ENCODE data around the gene BCAS1. TPM values are rescaled to one million over a fixed set of nuclear protein-coding genes. Genes with fewer than 3 reads are reported as not detected.

BCAS1 gene
- total RNA-seq, 5 donors from 2014 or later (not counting 1 experiment from before 2014, with no cell fraction given), result 0.26 to 0.76 (median 0.51) TPM; not detected in 1

DNA sequence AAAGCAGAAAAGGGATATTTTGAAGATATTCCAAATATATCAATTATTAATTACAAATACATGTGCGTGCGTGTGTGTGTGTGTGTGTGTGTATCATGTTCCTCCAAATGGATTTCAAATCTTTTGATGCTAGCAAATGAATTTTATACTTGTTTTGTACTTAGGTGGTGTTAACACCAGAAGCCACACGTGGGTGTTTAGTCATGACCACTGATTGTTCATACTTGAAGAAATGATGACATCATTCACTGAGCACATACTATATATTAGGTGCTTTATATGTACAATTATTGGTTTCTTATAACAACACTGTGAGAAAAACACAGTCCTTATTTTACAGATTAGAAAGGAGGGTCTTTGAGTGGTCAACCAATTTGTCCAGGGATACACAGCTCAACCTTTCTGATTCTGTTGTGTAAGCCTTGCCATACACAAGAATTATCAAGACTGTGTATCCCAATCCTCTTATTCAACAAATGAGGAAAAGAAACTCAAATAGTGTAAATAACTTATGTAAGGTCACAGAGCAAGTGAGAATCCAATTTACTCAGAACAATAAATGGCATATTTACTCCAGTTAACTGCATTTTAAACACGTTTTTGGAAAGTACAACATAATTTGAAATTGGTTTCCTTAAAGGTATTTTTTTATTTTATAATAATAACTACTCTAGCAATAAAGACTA is 88.5 kb downstream of the BCAS1 start:
- peaks cover under 1 to 1% (median under 1%) of the 10 kb centered on the region in 3 donors for H3K9me3 Mint-ChIP-seq
- ChIA-PET POLR2A (no interaction called here), CTCF (interaction anchor here in 1 of 2 donors (0.6 kb wide), 1 partner anchor 938 kb away, joined by 3 read pairs; no protein-coding TSS in a partner anchor)
- ATAC-seq (replicated peaks in 1 of 4), result no peak
- no peak overlapping the region for H3K27ac Mint-ChIP-seq
- H3K36me3 ChIP-seq (ENCODE audit: control insufficient read depth in 2 of 2, extremely low read depth in 1 of 2, insufficient read depth in 1 of 2, low read length in 1 of 2), result no peaks in the 10 kb centered on the region
- no peaks in the 10 kb centered on the region for H3K9me3 ChIP-seq
- H3K4me1 Mint-ChIP-seq, result no peaks in the 10 kb centered on the region
- no peak overlapping the region for H3K27ac ChIP-seq (ENCODE audit: low read length)
- no peak overlapping the region for H3K4me3 ChIP-seq (ENCODE audit: control insufficient read depth in 1 of 2, extremely low read depth in 1 of 2, low read length in 1 of 2)
- H3K27me3 Mint-ChIP-seq, result peaks cover 12 to 20% of the 10 kb centered on the region in 2 donors
- H3K36me3 Mint-ChIP-seq, result no peaks in the 10 kb centered on the region
- peaks cover 0 to 3% of the 10 kb centered on the region in 2 experiments for H3K27me3 ChIP-seq (replicated peaks in 1 of 2; ENCODE audit: control insufficient read depth in 2 of 2, extremely low read depth in 1 of 2, insufficient read depth in 2 of 2, low read length in 1 of 2)
- H3K4me3 Mint-ChIP-seq, result no peak overlapping the region
- WGBS (ENCODE audit: insufficient coverage), result no CpG with 5 or more reads among the region's 4 CpGs
- DNase-seq, result no peak
- H3K4me1 ChIP-seq (ENCODE audit: control insufficient read depth in 1 of 2, extremely low read depth in 1 of 2, insufficient read depth in 2 of 2, low read length in 2 of 2), result no peaks in the 10 kb centered on the region

GRCh38 chr20:53981130-53981529 is 89.3 kb downstream of the BCAS1 start:
- peaks cover 0 to 3% of the 10 kb centered on the region in 2 experiments for H3K27me3 ChIP-seq (replicated peaks in 1 of 2; ENCODE audit: control insufficient read depth in 2 of 2, extremely low read depth in 1 of 2, insufficient read depth in 2 of 2, low read length in 1 of 2)
- Mint-ChIP-seq H3K27me3 (peaks cover 10 to 20% of the 10 kb centered on the region in 2 donors), H3K9me3 (peaks cover 3 to 8% (median 4%) of the 10 kb centered on the region in 3 donors), H3K27ac (no peak overlapping the region), H3K4me1 (no peaks in the 10 kb centered on the region), H3K4me3 (no peak overlapping the region), H3K36me3 (no peaks in the 10 kb centered on the region)
- CTCF ChIA-PET, result no interaction called here
- H3K9me3 ChIP-seq, result no peaks in the 10 kb centered on the region
- no peak overlapping the region for H3K27ac ChIP-seq (ENCODE audit: low read length)
- WGBS (ENCODE audit: insufficient coverage), result 95% methylated on average over 5 of the region's 5 CpGs
- DNase-seq (no peak), ATAC-seq (replicated peaks in 1 of 4) (no peak)
- POLR2A ChIA-PET, result no interaction called here
- H3K4me3 ChIP-seq (ENCODE audit: control insufficient read depth in 1 of 2, extremely low read depth in 1 of 2, low read length in 1 of 2), result no peak overlapping the region
- no peaks in the 10 kb centered on the region for H3K36me3 ChIP-seq (ENCODE audit: control insufficient read depth in 2 of 2, extremely low read depth in 1 of 2, insufficient read depth in 1 of 2, low read length in 1 of 2)
- no peaks in the 10 kb centered on the region for H3K4me1 ChIP-seq (ENCODE audit: control insufficient read depth in 1 of 2, extremely low read depth in 1 of 2, insufficient read depth in 2 of 2, low read length in 2 of 2)

DNA sequence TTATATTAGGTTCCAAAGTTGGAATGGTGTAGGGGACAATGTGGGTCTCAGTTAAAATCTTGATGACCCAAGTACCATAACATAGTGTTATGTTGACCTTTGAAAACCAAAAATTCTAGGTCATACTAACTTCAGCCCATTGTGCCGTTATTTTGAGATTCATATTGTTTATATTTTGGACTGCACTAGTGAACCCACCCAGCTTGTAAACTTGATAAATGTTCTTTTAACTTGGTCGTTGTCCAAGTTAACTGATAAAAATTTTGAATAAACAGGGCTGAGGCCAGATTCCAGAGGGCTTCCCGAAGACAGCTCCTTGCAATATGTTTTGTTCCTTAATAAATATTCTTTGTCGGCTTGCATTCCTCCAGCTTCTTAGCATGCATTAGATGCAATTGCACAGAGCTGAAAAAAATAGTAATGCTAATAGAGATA is 90.3 kb downstream of the BCAS1 start:
- no peak overlapping the region for H3K27ac Mint-ChIP-seq
- WGBS (ENCODE audit: insufficient coverage), result 70% methylated on average over 3 of the region's 4 CpGs
- ChIA-PET CTCF (no interaction called here), POLR2A (no interaction called here)
- H3K9me3 Mint-ChIP-seq, result peaks cover 3 to 8% (median 4%) of the 10 kb centered on the region in 3 donors
- peaks cover 0 to under 1% of the 10 kb centered on the region in 2 experiments for H3K27me3 ChIP-seq (replicated peaks in 1 of 2; ENCODE audit: control insufficient read depth in 2 of 2, extremely low read depth in 1 of 2, insufficient read depth in 2 of 2, low read length in 1 of 2)
- no peak for DNase-seq
- H3K9me3 ChIP-seq, result no peaks in the 10 kb centered on the region
- no peaks in the 10 kb centered on the region for H3K36me3 Mint-ChIP-seq
- no peak for ATAC-seq (replicated peaks in 1 of 4)
- H3K4me1 Mint-ChIP-seq, result no peaks in the 10 kb centered on the region
- no peak overlapping the region for H3K4me3 ChIP-seq (ENCODE audit: control insufficient read depth in 1 of 2, extremely low read depth in 1 of 2, low read length in 1 of 2)
- no peak overlapping the region for H3K27ac ChIP-seq (ENCODE audit: low read length)
- H3K4me1 ChIP-seq (ENCODE audit: control insufficient read depth in 1 of 2, extremely low read depth in 1 of 2, insufficient read depth in 2 of 2, low read length in 2 of 2), result no peaks in the 10 kb centered on the region
- H3K27me3 Mint-ChIP-seq, result peaks cover 8 to 18% of the 10 kb centered on the region in 2 donors
- no peaks in the 10 kb centered on the region for H3K36me3 ChIP-seq (ENCODE audit: control insufficient read depth in 2 of 2, extremely low read depth in 1 of 2, insufficient read depth in 1 of 2, low read length in 1 of 2)
- H3K4me3 Mint-ChIP-seq, result no peak overlapping the region

- Histone ChIP-seq H3K36me3 (ENCODE audit: control insufficient read depth in 2 of 2, extremely low read depth in 1 of 2, insufficient read depth in 1 of 2, low read length in 1 of 2) (no peaks in the 10 kb centered on the region), H3K4me3 (ENCODE audit: control insufficient read depth in 1 of 2, extremely low read depth in 1 of 2, low read length in 1 of 2) (no peak overlapping the region), H3K27me3 (replicated peaks in 1 of 2; ENCODE audit: control insufficient read depth in 2 of 2, extremely low read depth in 1 of 2, insufficient read depth in 2 of 2, low read length in 1 of 2) (no peaks in the 10 kb centered on the region), H3K4me1 (ENCODE audit: control insufficient read depth in 1 of 2, extremely low read depth in 1 of 2, insufficient read depth in 2 of 2, low read length in 2 of 2) (no peaks in the 10 kb centered on the region), H3K9me3 (no peaks in the 10 kb centered on the region), H3K27ac (ENCODE audit: low read length) (no peak overlapping the region)
- DNase-seq, result no peak
- Mint-ChIP-seq H3K27ac (no peak overlapping the region), H3K36me3 (no peaks in the 10 kb centered on the region), H3K9me3 (peaks cover 4 to 17% (median 6%) of the 10 kb centered on the region in 3 donors), H3K4me1 (no peaks in the 10 kb centered on the region), H3K27me3 (peaks cover 8 to 12% of the 10 kb centered on the region in 2 donors), H3K4me3 (no peak overlapping the region)
- CTCF ChIA-PET, result no interaction called here
- ATAC-seq (replicated peaks in 1 of 4), result no peak
- POLR2A ChIA-PET, result no interaction called here
Measured at GRCh38 chr20:53978497-53978896, 91.9 kb downstream of the BCAS1 start.

DNA sequence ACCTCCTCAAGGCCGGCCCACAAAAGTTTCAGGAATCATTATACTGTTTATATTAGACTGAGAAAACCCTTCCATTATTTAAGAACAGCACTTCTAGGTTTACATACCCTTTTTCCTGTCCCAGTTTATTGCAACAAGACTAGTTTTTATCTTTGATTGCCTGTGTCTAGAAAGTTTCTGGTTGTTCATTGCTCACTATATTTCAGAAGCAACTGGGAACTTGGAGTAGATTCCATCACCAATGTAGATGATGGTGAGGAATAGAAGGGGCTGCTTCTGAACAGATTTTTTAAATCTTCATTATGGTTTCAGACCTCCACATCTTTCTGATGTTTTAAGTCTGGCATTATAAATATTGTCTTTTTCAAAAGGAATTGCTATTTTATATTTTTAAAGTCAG is 93.0 kb downstream of the BCAS1 start:
- Mint-ChIP-seq H3K4me1 (no peaks in the 10 kb centered on the region), H3K27me3 (peaks cover 8 to 12% of the 10 kb centered on the region in 2 donors), H3K9me3 (peaks cover 4 to 19% (median 6%) of the 10 kb centered on the region in 3 donors), H3K4me3 (no peak overlapping the region), H3K36me3 (no peaks in the 10 kb centered on the region), H3K27ac (no peak overlapping the region)
- Histone ChIP-seq H3K36me3 (ENCODE audit: control insufficient read depth in 2 of 2, extremely low read depth in 1 of 2, insufficient read depth in 1 of 2, low read length in 1 of 2) (no peaks in the 10 kb centered on the region), H3K27ac (ENCODE audit: low read length) (no peak overlapping the region), H3K9me3 (no peaks in the 10 kb centered on the region), H3K4me1 (ENCODE audit: control insufficient read depth in 1 of 2, extremely low read depth in 1 of 2, insufficient read depth in 2 of 2, low read length in 2 of 2) (no peaks in the 10 kb centered on the region), H3K4me3 (ENCODE audit: control insufficient read depth in 1 of 2, extremely low read depth in 1 of 2, low read length in 1 of 2) (no peak overlapping the region), H3K27me3 (replicated peaks in 1 of 2; ENCODE audit: control insufficient read depth in 2 of 2, extremely low read depth in 1 of 2, insufficient read depth in 2 of 2, low read length in 1 of 2) (no peaks in the 10 kb centered on the region)
- WGBS (ENCODE audit: insufficient coverage), result no CpG with 5 or more reads among the region's 1 CpG
- POLR2A ChIA-PET, result no interaction called here
- no peak for DNase-seq
- no peak for ATAC-seq (replicated peaks in 1 of 4)
- CTCF ChIA-PET, result no interaction called here

DNA sequence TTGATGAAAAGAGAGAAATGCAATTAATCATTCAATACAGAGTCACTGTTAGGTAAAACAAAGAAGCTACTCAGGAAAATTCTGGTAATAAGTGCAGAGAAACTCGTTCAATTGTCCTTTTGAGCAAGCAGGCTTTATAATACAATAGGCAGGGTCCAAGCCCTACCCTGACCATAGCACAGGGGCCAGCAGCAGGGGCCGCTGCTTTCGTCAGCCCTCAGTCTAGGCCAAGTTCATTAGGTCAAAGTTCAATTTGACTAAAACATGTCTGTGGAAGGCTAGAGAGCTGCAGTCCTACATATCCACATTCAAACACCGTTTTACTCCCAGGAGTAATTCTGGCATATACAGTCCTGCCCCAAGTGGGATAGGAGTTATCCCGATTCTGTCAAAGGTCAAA is 94.6 kb downstream of the BCAS1 start:
- peaks cover 4 to 19% (median 7%) of the 10 kb centered on the region in 3 donors for H3K9me3 Mint-ChIP-seq
- H3K36me3 Mint-ChIP-seq, result no peaks in the 10 kb centered on the region
- H3K27me3 Mint-ChIP-seq, result peaks cover 0 to 11% of the 10 kb centered on the region in 2 donors
- no peak overlapping the region for H3K4me3 Mint-ChIP-seq
- 80% methylated on average over 1 of the region's 5 CpGs for WGBS (ENCODE audit: insufficient coverage)
- Histone ChIP-seq H3K4me1 (ENCODE audit: control insufficient read depth in 1 of 2, extremely low read depth in 1 of 2, insufficient read depth in 2 of 2, low read length in 2 of 2) (no peaks in the 10 kb centered on the region), H3K9me3 (no peaks in the 10 kb centered on the region), H3K27me3 (replicated peaks in 1 of 2; ENCODE audit: control insufficient read depth in 2 of 2, extremely low read depth in 1 of 2, insufficient read depth in 2 of 2, low read length in 1 of 2) (no peaks in the 10 kb centered on the region), H3K36me3 (ENCODE audit: control insufficient read depth in 2 of 2, extremely low read depth in 1 of 2, insufficient read depth in 1 of 2, low read length in 1 of 2) (no peaks in the 10 kb centered on the region), H3K4me3 (ENCODE audit: control insufficient read depth in 1 of 2, extremely low read depth in 1 of 2, low read length in 1 of 2) (no peak overlapping the region), H3K27ac (ENCODE audit: low read length) (no peak overlapping the region)
- ChIA-PET POLR2A (no interaction called here), CTCF (no interaction called here)
- no peak overlapping the region for H3K27ac Mint-ChIP-seq
- ATAC-seq (replicated peaks in 1 of 4), result no peak
- DNase-seq, result no peak
- no peaks in the 10 kb centered on the region for H3K4me1 Mint-ChIP-seq

All from T-cell (primary cell).